Astrocyte of the hippocampus (primary cell): Measurements from ENCODE around the gene STAT3.
"Not testable (repeated sequence)": the region's sequence is repeated elsewhere in the genome, so short reads cannot be mapped to it uniquely, and the experiment has no call there.

Experiments
- DNase-seq: peaks from one replicate; pipeline ENCODE4 v3.0.0; 2011; ENCODE audit warnings: low read depth, low spot score

The STAT3 gene

GRCh38 chr17:42299913-42300312 lies 88.3 kb downstream of the STAT3 start:
- DNase-seq: not testable (repeated sequence)

DNA sequence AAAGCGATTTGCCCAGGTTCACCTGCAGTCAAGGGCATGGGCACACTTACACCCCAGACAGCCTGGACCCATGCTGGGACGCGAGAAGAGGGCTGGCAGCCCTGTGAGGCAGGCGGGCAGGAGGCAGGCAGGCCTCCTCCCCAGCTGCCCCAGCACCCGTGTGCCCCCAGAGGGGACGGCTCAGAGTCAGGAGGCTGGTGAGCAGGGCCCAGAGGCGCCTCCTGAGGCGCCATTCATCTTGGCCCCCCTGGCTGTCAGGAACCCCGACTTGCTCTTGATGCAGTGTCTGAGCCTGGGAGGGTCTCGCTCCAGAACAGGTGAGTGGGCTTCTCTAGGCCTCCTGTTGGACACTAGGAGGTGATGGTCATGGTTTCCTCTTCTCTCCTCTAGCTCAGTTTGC lies 88.9 kb downstream of the STAT3 start:
- not testable (repeated sequence) for DNase-seq

- not testable (repeated sequence) for DNase-seq
Observed at GRCh38 chr17:42297775-42298174, 90.5 kb downstream of the STAT3 start.

DNA sequence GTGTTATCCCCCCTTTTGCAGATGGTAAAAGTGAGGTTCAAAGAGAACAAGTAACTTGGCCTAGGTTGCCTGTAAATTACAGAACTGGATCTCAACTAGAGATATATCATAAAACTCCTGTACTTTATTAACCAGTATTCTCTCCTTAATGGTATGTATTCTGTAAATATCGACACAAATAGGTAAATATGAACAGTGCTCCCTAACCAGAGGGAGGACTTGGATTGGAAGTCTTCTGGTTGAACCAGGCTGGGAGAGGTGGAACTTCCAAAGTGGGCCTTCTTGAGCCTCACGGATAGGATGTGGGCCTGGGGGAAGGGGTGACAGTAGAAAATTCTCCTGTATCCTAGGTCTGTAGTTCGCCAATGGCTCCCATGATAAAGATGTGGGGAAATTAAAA lies 92.2 kb downstream of the STAT3 start:
- no peak for DNase-seq

DNA sequence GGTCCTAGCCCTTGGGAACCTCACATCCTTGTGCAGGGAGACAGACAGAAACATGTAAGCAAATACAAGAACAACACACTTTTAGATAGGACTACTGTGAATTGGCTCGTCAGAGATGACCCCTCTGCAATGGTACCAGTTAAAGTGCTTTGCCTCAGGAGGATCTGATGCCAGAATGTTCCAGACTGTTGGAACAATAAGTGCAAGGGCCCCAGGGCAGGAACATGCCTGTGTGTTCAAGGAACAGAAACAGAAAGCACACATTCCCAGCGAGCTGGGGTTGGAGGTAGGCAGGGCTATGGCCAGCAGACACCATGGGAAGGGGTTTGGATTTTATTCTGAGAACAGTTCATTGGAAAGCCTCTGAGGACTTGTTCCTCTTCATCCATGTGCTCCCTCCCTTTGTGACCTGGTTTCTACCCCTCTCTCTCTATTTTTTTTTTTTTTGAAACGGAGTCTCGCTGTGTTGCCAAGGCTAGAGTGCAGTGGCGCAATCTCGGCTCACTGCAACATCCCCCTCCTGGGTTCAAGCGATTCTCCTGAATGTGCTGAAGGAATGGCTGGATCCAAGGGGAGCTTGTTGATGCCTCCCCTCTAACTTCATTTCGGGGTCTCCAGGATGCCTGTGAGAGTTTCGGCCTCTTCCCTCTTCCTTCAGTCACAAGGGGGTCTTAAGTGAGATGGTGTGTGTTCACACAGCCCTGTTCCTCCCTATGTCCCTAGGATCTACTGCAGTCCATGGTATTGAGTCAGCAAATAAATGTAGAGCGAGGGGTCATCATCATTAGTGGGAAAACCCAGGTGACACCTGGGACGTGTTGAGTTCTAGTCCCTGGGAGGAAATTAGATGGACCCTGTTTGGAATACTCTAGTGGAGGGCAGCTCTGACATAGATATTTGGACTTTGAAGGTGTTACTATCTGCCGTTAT lies 93.5 kb downstream of the STAT3 start:
- no peak for DNase-seq

DNA sequence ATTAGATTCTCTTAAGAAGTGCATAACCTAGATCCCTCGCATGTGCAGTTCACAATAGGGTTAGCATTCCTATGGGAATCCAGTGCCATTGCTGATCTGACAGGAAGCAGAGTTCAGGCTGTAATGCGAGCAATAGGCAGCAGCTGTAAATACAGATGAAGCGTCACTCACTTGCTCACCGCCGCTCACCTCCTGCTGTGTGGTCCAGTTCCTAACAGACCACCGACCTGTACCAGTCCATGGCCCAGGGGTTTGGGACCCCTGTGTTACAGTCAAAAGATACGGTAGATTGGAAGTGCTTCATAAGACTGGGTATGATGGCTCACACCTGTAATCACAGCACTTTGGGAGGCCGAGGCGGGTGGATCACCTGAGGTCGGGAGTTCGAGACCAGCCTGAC lies 97.1 kb downstream of the STAT3 start:
- no peak for DNase-seq

- no peak for DNase-seq
Observed at GRCh38 chr17:42290577-42290976, 97.7 kb downstream of the STAT3 start.

DNA sequence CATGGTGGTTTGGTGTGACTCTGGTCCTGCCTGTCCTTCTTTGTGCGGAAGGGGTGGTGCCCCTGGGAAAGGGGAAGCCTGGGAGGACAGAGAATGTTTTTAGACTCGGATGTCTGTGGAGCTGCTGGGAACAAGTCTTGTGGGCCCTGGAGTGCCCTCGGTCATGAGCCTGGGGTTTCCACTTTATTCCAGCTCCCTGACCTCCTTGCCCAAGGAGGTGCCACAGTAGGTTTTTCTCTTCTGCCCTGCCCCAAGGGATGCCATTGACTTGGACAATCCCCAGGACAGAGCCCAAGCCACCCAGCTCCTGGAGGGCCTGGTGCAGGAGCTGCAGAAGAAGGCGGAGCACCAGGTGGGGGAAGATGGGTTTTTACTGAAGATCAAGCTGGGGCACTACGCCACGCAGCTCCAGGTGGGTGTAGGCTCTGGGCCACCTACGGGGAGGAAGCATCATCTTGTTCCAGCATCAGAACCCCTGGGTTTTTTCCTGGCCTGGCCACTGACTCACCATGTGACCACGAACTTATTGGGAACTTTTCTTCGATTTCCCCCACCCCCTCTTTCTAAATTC lies 98.5 kb downstream of the STAT3 start:
- DNase-seq: no peak

DNA sequence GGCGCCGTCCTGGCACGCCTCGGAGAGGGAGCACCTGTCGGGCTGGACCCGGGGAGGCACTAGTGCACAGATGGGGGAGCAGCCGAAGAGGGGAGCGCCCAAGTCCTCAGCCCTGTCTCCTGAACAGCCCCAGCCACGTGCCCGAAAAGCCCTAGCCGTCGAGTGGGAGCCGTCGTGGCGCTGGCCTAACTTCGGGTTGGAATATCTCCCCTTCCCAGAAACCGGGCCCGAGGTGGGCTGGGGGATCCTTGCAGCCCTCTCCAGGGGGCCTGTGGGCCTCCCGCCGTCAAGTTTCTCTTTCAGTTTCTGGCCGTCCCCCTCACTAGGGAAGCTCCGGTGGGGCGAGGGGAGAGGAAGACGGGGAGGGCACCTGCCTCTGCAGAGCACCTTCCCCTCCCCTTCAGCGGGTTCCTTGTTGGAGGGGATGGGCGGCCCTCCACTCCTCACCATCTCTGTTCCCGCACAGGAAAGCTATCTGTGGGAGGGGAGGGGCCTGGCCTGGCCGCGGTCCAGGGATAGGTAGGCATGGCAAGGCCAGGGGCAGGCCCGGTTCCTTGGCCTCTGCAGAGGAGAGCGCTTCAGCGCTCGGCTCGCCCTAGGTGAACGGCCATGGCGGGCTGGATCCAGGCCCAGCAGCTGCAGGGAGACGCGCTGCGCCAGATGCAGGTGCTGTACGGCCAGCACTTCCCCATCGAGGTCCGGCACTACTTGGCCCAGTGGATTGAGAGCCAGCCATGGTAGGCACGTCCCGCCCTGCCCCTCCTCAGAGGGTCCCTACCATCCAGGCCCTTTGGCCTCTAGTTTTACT lies 99.2 kb downstream of the STAT3 start:
- DNase-seq: no peak

GRCh38 chr17:42287977-42288802 lies 100.1 kb downstream of the STAT3 start, which contains the start of gene STAT5A:
TSS of gene STAT5A (plus strand) at chr17:42288498. CDS start at chr17:42289412, 914 bp downstream.
- DNase-seq: peak; percentile 89

GRCh38 chr17:42287305-42287976 lies 100.8 kb downstream of the STAT3 start:
- DNase-seq: no peak

DNA sequence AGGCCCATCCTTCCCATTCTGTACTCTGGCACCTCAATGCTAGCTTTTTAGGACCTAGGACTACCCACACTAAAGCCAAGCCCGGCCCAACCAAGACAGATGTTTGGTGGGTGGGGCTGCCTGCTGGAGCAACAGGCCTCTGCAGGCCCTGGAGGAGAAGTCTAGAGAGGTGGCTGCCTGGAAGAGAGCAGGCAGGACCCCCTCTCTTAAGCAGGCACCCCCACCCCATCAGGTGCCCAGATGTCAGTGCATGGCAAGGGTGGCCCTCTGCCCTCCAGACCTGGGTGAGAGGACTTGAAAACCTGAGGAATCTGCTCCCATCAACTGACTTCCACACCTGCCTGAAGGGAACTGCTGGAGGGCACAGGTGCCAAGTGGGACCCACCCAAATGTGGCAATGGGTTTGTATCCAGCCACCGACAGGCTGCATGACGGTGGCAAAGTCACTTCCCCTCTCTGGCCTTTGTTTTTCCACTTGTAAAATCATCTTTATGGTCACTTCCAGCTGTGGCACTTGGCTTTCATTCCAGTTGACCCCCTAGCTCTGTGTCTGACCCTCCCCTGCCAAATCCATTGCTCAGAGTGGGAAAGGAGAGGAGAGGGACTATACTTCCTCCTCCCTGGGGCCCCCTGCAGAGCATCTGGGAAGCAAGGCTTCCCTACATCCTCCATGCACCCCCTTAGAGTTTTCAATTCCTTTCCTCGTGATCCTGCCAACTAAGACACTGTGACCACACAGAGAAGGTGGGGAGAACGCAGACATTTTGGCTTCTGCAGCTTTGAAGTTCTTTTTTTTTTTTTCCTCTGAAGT lies 101.6 kb downstream of the STAT3 start:
- DNase-seq: no peak

DNA sequence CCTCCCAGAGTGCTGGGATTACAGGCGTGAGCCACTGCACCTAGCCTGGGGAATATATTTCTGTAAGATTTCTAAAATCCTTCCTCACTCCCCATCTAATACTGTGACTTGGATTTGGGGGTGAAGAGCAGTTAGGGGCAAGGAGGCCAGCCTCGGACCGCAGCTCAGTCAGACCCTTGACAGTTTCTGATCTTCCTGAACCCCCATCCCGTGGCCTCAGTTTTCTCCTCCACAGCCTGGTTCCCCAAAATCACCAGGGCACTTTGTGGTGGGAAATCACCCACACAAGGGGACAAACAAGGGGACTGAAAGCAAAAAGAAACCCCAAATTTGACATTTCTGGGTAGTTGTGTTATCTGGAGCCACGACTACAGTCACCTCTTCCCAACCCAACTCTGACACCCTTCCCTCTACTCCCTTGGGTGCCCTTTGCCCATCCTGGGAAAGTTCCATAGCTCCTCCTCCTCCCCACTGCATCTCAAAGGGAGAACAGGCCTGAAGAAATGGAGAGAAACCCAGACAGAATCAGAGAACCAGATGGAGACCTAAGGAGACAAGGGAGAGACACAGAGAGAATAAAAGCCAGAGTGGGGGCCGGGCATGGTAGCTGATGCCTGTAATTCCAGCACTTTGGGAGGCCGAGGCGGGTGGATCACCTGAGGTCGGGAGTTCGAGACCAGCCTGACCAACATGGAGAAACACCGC lies 102.7 kb downstream of the STAT3 start:
- no peak for DNase-seq

GRCh38 chr17:42284566-42284965 lies 103.7 kb downstream of the STAT3 start:
- DNase-seq: no peak

DNA sequence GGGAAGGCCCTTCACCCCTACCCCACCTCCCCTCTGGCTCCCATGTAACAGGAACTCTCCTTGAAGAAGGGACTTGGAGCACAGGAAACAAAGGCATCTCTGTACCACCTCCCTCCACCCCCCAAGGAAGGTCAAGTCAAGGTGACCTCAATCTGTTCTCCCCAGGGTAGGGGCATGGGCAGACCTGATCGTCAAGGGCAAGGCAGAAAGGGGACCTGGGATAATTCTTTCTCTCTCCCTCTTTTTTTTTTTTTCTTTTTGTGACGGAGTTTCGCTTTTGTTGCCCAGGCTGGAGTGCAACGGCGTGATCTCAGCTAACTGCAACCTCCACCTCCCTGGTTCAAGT lies 104.2 kb downstream of the STAT3 start:
- DNase-seq: no peak

GRCh38 chr17:42283241-42284023 lies 104.8 kb downstream of the STAT3 start:
- DNase-seq: no peak

DNA sequence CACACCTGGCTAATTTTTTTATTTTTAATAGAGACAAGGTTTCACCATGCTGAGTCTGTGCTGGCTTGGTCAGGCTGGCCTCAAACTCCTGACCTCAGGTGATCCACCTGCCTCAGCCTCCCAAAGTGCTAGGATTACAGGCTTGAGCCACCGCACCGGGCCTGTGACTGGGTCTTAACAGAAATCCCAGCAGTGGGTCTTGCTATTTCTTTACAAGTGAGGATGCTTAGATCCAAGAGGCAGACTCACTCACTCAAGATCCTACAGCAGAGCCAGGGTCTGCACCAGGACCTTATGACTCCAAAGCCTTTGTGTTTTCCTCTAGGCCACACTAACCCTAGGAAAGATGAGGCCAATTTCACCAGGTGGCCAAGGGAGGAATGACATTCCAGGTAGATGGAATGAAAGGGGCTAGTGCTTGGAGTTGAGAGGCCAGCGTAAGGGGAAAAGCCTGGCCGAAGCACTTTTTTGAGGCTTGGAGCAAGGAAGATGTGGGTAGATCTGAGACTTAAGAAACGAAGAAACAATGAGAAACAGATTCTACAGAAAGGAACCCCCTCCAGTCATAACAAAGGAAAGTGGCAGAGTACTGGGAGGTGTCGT lies 105.7 kb downstream of the STAT3 start:
- no peak for DNase-seq

DNA sequence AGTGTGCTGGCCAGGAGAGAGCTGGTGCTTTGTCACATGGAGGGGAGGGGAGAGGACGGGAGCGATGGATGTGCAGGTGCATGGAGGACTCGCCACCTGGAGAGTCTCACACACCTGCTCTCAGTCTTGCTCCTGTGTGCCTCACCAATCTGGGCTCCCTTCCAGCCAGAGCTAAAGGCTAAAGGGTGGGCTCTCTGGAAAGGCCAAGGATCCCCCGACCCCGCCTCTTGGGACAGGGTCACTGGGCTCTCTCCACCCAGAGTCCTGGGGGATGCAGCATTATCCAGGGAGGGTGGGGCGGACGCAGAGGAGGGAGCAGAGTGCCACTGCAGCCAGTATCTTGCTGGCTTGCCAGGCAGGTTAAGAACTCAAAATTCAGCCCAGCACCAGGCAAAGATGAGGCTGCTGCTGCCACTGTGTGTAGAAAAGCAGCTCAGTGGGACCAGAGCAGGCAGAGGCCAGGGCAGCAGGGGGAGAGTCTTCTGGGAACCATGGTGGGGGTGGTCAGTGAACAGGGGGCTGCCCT lies 106.6 kb downstream of the STAT3 start:
- DNase-seq: no peak
